ENCODE data around the gene LNPEP.
A peak's percentile ranks its signal among the peaks of the same experiment; 100 is the strongest.

LNPEP gene

DNA sequence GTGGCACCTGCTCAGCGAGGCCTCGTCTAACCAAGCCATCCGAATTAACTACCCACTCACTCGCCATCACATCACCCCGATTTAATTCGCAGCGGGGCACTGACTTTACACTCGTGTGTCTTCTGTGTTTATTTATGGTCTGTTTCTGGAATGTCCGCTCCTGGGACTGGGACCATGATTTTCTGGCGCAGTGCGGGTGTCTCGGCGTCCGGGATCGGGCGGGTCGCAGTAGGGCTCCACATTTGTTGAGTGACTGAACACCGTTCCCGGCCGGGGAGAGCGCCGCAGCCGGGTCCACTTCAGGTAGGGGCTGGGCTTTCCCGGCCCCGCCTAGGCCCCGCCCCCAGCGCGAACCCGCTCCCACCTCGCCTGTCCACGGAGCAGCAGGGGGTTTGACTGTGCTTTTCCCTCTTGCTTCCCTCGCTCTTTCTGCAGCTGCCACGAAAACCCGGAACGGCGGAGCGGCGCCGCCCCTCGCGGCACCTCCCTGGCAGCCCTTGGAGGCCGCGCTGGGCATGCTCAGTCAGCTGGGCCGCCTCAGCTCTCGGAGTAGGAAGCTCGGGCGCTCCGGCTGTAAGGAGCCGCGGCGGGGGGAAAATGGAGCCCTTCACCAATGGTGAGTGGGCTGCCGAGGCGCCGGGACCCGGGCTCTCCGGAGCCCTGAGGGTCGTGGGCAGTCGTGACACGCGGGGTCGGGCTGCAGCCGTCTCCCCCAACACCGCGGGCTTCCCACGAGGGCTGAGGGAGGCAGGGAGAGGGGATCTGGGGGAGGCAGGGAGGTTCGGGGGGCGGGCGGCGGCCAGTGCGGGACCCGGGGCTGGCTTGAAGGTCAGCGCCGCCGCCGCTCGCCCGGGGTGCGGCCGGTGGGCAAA, at the start of gene LNPEP:
Gene LNPEP, plus strand, starts transcription at position 522 of the 872 bp plus-strand sequence. Its CDS starts 76 bp downstream, at position 598.
- peak; percentile 97 for DNase-seq

DNA sequence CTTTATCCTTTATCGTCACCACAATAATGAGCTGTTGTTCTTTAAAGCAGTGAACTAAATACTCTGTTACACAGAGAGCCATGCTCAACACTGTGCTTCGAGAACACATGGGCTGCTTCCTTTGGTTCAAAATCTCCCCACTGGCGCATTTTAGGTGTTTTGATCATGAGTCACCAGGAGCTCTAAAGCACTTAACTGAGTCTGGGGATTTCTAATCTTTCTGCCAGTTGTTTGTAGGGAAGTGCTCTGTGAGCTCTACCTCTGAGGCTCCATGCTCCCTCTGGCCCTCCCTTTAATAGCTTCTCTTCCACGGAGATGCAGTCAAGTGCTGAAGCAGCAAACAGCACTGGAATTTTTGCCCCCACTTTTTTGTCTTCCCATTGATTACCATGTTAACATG, 42.5 kb upstream of the LNPEP start:
- no peak for DNase-seq

DNA sequence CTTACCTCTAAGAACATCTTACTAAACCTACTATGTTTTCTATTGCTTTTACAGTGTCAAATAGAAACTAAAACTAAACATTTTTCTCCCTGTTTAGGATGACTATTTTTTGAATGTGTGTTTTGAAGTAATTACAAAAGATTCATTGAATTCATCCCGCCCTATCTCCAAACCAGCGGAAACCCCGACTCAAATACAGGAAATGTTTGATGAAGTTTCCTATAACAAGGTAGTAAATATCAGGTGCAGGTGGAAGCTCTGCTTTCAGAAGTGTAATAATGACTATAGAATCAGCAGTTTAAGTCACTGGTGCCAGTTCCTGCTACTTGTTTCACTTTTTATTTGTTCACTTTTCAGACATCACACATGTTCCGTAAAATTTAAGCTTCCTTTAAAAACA, 39.6 kb upstream of the LNPEP start:
- no peak for DNase-seq

DNA sequence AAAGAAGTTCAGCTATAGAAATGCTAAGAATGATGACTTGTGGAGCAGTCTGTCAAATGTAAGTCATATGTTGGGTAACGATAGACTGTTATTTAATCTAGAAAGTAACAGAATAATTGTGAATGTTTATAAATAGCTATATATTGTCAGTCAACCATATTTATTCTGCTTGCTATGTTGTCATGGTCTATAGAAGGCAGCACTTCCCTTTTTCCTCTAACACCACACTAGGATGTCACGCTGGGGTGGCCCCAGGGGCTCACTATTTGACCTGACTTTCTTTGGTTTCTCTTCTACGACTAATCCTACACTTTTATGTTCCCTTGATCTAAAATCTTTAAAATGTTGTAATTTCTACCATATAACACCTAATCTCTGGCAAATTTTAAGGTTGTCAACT, 39.1 kb upstream of the LNPEP start:
- DNase-seq: no peak

DNA sequence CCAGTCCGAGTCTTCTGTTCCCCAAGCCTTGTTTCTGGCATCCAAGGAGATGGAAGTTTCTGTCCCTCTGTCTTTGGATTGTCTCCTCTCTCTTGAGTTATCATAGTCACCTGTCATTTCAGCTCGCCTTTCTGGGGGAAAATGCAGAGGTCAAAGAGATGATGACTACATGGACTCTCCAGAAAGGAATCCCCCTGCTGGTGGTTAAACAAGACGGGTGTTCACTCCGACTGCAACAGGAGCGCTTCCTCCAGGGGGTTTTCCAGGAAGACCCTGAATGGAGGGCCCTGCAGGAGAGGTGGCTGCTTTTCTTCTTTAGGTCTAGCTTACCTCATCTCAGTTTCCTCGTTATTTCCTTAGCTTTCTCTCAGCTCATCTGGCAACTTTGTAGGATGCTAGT, 34.5 kb upstream of the LNPEP start:
- no peak for DNase-seq

DNA sequence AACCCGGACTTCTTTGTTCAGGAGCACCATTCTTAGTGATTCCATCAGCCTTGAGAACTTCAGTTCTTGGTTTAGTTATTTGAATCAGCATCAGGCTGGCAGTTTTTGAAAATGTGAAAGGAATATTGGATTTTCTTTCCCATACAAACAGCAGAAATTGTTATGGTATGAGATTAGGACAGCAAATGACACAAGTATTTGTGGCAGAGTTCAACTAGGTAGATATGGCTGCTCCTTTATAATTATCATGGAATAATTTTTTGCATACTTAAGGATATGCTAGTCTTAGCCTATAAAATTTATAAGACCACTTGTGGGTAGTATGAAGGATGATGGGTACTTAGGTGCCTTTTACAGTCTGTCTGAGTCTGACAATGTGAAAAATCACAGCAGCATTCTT, 34.0 kb upstream of the LNPEP start:
- no peak for DNase-seq

DNA sequence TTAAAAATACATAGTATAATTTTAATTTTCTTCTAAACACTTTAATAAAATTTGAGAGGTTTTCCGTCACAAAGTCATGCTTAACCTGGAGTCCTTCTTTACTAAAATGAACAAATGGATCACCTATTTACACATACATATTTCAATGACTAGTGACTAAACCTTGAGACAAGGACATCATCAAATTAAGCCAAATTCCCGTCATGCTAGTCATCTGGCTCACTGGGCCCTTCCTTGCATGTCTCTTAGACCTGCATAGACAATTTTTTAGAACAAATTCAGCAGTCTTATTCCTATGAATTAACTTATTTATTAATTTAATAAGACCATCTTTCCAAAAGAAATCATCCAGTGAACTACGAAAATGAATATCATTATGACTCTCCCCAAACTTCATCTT, 33.0 kb upstream of the LNPEP start:
- no peak for DNase-seq

DNA sequence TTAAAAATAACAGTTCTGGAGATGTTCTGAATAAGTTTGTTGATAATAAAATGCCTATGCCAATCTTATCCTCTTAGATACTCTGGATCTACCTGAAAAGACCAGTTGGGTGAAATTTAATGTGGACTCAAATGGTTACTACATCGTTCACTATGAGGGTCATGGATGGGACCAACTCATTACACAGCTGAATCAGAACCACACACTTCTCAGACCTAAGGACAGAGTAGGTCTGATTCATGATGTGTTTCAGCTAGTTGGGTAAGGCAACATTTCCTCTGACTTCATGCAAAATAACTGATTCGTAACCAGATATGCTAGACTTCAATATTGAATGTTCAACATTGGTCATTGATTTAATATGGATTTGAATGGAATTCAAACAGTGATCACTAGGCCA, 32.6 kb upstream of the LNPEP start:
- no peak for DNase-seq

DNA sequence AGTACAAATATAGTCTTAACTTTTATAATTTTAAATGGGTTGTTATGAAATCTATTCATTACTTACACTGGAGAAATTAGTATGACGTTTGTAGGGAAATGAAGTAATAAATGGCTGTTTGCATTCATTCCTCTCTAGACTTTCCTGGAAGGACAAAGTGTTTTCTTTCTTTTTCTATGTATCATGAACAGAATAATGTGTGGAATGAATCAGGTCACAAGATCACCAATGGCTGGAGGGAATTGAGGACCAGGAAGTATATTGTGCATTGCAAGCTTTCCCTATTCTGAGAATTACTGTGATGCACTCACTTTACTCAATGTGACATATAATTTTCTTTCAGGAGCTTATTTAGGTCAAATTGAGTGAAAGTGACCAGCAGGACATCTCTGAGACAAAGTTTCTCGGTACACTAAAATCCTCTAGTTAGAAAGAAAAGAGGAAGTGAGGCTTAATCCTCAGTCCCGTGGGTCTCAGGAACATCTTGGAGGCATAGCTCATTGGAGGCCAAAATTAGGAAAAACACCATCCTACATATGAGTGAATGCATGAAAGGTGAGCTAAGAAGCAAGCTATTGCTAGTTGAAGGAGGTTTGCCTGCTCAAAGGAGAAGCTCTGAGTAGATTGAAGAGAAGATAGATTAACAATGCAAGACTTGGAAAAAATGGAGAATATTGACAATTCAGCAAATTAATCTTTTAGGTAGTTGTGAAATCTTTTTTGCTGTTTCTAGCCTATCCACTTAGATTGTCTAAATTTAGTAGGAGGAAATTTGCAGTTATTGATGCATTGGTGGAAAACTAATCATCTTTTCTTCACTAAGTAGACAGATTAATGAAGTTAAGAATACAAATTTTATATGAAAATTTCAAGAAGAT, 31.6 kb upstream of the LNPEP start:
- DNase-seq: no peak

DNA sequence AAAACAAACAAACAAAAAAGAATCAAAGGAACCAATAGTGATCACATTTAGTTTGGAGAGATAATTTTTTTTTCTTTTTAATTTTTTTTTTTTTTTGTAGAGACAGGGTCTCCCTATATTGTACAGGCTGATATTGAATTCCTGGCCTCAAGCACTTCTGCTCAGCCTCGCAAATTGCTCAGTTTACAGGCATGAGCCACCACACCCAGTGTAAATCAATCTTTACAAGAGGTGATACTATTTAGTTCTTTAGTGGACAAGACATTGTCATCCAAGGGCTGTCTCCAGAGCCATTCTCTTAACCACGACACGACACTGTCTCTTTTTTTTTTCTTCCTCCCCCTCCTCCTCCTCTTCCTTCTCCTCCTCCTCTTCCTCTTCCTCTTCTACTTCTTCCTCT, 30.0 kb upstream of the LNPEP start:
- DNase-seq: no peak

DNA sequence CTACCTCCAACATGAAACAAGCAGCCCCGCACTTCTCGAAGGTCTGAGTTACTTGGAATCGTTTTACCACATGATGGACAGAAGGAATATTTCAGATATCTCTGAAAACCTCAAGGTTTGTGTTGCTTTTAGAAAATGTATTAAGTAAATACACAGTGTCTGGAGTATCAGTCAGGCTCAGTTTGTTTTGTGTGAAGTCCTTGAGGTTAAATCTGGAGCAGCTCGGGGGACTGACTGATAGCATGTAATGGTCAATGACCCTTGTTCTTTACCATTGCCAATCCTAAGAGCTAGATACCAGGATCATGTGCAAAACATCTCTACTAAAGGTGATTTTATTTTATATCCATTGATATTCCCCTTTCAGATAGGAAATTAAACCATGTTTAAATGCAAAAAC, 26.9 kb upstream of the LNPEP start:
- DNase-seq: no peak

DNA sequence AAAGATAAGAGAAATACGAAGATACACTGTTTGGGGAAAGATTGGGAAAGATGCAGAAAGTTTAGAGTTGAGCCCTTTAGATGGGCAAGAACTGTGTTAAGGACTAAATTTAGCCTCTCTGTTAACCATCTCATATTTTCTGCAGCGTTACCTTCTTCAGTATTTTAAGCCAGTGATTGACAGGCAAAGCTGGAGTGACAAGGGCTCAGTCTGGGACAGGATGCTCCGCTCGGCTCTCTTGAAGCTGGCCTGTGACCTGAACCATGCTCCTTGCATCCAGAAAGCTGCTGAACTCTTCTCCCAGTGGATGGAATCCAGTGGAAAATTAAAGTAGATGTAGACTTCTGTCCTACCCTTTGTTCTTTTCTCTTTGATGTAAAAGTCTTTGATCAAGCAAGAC, 26.4 kb upstream of the LNPEP start:
- DNase-seq: no peak

DNA sequence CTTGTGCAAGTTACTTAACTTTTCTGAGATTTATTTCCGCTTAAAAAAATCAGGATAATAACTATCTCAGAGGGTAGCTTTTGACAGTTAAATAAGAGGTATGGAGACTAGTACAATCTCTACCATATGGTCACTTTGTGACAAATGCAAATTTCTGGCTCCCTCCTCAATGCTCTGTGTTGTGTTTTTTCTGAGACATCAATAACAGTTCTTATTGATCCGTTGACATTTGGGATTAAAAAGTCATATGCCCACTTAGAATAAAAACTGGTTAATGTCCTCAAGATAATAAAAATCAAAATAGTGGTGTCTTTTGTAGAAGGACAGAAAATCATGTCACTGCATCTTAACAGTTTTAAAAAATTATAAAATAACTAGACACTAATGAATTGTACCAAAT, 24.7 kb upstream of the LNPEP start:
- DNase-seq: no peak

DNA sequence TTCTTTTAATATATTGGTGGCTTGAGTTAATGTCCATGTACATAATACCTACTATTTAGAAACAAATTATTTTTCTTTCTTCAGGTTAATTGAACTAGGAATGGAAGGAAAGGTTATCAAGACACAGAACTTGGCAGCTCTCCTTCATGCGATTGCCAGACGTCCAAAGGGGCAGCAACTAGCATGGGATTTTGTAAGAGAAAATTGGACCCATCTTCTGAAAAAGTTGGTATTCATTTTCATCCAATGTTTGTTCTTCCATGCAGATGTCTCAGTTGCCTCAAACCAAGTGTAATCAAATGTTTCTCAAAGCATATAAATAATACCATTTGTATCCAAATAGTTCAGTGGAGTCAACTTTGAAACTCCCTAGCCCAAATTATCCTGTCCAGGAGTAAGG, 22.6 kb upstream of the LNPEP start:
- no peak for DNase-seq

DNA sequence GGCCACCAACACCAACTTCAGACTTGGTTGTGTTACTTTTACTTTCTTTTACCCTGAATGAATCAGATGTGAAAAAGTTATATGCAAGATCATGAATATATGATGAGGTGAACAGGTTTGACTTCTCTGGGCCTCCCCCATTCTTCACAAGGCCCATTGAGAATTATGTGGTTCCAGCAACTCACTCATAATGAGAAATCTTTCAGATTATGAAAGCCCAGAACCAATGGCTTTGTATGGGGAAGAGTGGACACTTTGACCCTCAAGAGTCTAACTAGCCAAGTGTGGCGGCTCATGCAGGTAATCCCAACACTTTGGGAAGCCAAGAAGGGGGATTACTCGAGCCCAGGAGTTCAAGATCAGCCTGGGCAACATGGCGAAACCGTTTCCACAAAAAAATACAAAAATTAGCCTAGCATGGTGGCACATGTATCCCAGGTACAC, 16.1 kb upstream of the LNPEP start:
- DNase-seq: no peak

DNA sequence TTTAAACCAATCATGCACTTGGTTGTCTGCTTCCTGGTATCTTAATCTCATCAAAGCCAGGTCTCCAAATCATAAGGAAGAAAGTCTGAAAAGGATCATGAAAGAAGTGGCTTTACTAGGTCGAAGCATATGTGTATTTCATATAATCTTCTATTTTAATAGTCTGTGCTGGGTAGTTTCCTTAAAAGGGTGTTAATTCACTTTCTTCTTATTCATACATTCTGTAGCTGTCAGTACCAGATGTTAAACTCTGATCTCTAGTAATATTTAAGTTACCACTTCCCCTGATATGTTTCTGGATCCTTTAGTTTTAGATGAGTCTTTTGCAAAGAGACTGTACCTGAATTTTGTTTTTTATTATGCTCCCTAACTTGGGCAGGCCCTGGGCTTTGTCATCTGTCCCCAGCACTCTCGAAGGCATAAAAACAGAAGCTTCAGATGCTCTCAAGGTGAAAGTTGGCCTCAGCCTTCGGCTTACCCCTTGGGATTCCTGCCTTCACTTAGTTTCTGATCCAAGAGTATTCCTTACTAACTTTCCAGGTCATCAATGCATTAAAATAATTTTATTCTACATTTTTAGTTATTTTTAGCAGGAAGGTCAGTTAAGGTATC, 15.0 kb upstream of the LNPEP start:
- no peak for DNase-seq

DNA sequence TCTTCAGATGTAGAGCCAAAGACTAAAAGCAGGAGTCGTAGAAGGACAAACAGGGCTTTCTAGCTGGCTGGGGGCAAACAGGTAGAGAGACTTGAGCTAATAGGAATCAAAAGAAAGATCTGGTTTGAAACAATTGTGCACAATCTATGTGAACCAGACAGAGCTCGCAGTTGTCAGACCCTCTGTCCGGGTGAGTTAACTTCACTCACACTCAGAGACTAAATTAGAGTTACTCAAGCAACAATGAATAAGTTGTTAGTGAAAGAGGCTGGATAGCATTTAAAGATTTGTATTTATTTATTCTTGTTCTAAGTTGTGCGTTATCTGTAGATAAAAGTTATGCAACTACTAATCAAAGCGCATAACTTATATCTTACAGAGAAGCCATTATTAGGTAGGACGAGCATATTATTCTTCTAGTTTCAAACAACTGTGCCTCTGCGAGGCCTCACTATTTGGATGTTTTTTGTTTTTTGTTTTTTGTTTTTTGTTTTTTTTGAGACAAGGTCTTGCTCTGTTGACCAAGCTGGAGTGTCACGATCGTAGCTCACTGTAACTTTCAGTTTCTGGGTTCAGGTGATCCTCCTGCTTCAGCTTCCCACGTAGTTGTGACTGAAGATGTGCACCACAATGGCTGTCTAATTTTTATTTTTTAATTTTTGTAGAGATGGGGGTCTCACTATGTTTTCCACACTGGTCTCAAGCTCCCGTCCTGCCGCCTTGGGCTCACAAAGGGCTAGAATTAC, 13.2 kb upstream of the LNPEP start:
- no peak for DNase-seq

DNA sequence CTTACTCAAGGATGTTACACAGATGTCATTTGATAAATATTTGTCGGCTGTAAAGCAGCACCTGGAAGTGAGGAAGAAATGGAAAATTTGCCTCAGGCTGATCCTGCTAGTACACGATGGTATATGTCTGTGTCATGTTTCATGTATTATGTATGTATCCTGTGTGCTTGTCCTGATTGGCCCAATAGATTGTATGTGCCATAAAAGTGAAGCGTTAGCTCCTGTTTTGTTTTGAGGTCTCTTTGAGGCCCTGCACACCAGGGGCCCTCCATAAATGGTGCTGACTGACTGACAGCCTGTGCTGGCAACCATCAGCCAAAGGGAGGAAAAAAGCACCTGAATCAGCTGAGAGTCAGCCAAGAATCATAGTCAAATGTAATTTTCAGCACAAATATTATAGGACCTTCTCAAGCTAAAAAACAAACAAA, 11.8 kb upstream of the LNPEP start:
- no peak for DNase-seq

DNA sequence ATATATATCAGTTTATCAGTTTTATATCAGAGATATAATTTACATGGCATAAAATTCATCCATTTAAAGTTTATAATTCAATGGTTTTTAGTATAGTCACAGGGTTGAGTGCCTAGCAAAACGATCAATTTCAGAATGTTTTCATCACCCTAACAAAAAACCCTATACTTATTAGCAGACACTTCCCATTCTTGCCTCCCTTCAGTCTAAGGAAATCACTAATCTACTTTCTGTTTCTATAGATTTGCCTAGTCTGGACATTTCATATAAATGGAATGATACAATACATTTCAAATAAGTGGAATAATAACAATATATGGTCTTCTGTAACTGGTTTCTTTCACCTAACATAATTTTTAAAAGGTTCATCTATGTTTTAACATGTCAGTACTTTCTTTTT, 9.6 kb upstream of the LNPEP start:
- no peak for DNase-seq

DNA sequence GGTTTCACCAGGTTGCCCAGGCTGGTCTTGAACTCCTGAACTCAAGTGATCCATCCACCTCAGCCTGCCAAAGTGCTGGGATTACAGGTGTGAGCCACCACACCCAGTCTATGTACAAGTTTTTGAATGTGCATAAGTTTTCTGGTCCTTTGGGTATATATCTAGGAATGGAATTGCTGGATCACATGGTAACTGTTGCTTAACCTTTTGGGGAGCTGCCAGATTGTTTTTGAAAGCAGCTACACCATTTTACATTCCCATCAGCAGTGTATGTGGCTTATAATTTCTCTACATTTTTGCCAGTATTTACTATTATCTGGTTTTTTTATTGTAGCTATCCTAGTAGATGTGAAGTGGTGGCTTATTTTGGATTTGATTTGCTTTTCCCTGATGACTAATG, 8.9 kb upstream of the LNPEP start:
- no peak for DNase-seq

DNA sequence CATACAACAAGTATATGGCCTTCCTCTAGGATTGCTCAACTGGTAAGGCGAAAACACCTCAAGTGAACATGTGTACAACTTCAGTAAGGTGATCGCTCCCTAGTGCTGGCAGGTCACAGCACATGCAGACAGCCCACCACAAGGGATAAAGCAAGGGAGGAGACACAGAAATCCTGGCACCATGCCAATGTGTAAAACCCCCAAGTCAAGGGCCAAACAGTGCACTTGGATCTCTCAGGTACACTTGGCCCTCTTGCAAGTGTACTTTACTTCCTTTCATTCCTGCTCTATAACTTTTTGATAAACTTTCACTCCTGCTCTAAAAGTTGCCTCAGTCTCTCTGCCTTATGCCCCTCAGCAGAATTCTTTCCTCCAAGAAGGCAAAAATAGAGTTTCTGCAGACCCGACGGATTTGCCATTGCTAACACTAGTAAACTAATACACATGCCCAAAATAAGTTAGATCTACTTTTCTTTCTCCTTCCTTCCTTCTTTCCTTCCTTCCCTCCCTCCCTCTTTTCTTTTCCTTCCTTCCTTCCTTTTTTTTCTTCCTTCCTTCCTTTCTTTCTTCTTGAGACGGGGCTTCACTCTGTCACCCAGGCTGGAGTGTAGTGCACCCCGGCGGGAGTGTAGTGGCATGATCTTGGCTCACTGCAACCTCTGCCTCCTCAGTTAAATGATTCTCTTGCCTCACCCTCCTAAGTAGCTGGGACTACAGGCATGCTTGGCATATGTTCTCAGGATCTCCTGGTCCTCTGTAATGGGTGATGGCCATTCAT, 6.8 kb upstream of the LNPEP start:
- no peak for DNase-seq

DNA sequence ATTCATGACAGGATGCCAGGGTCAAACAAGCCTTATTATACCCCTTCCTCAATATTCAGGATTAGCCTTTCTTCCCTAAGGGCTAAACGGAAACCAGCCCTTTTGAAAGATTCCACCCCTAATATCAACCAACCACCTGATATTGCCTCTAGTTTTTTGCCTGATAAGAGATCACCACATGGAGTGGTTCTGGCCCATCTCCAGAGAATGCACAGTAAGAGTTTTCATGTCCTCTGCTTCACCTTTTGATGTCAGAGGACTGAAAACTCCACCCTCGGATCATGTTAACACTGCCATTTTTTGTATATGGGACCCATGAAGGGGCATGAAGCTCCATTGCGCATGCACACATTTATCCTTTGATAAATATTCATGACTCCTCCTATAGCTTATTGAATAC, 5.8 kb upstream of the LNPEP start:
- DNase-seq: no peak
